ENCODE data around the gene CELSR3. TPM values are rescaled to one million over a fixed set of nuclear protein-coding genes. Genes with fewer than 3 reads are reported as not detected.

Gene CELSR3
- total RNA-seq: 1.0 and 1.1 TPM in 2 replicates

GRCh38 chr3:48662753-48663488 lies at the start of gene CELSR3:
Gene CELSR3 (minus strand): TSS chr3:48662886. CDS start chr3:48662634, 252 bp downstream.
- H3K4me3 ChIP-seq (ENCODE audit: low read depth, low read length): peak within 1 kb of the TSS; percentile 75
- no peaks in the 10 kb centered on the region for H3K36me3 ChIP-seq (ENCODE audit: control insufficient read depth, insufficient read depth, low read length)
- H3K27me3 ChIP-seq (ENCODE audit: control insufficient read depth, insufficient read depth, low read length): no peaks in the 10 kb centered on the region
- DNase-seq (ENCODE audit: low read depth): peak; percentile 80
- peak; percentile 98 for FAIRE-seq
- no peak for TF ChIP-seq CTCF (IDR thresholded peaks at IDR 0.05; ENCODE audit: insufficient read depth, low read length, severe bottlenecking)

GRCh38 chr3:48711727-48712126 lies 49.0 kb upstream of the CELSR3 start:
- DNase-seq (ENCODE audit: low read depth) (no peak), FAIRE-seq (no peak)
- Histone ChIP-seq H3K36me3 (ENCODE audit: control insufficient read depth, insufficient read depth, low read length) (peaks cover 20% of the 10 kb centered on the region), H3K27me3 (ENCODE audit: control insufficient read depth, insufficient read depth, low read length) (no peaks in the 10 kb centered on the region), H3K4me3 (ENCODE audit: low read depth, low read length) (no peak overlapping the region)
- no peak for TF ChIP-seq CTCF (IDR thresholded peaks at IDR 0.05; ENCODE audit: insufficient read depth, low read length, severe bottlenecking)

GRCh38 chr3:48709051-48709461 lies 46.4 kb upstream of the CELSR3 start:
- Histone ChIP-seq H3K27me3 (ENCODE audit: control insufficient read depth, insufficient read depth, low read length) (no peaks in the 10 kb centered on the region), H3K4me3 (ENCODE audit: low read depth, low read length) (no peak overlapping the region)
- peak; percentile 79 for FAIRE-seq

GRCh38 chr3:48708481-48708889 lies 45.8 kb upstream of the CELSR3 start:
- DNase-seq (ENCODE audit: low read depth) (peak; percentile 86), FAIRE-seq (no peak)
- H3K36me3 ChIP-seq (ENCODE audit: control insufficient read depth, insufficient read depth, low read length): peaks cover 22% of the 10 kb centered on the region
- TF ChIP-seq CTCF (IDR thresholded peaks at IDR 0.05; ENCODE audit: insufficient read depth, low read length, severe bottlenecking): no peak
- no peaks in the 10 kb centered on the region for H3K27me3 ChIP-seq (ENCODE audit: control insufficient read depth, insufficient read depth, low read length)
- H3K4me3 ChIP-seq (ENCODE audit: low read depth, low read length): no peak overlapping the region

More at GRCh38 chr3:48709051-48709461, 46.4 kb upstream of the CELSR3 start:
- DNase-seq (ENCODE audit: low read depth): peak; percentile 96
- H3K36me3 ChIP-seq (ENCODE audit: control insufficient read depth, insufficient read depth, low read length): peaks cover 22% of the 10 kb centered on the region
- no peak for TF ChIP-seq CTCF (IDR thresholded peaks at IDR 0.05; ENCODE audit: insufficient read depth, low read length, severe bottlenecking)

GRCh38 chr3:48707157-48707556 lies 44.5 kb upstream of the CELSR3 start:
- Histone ChIP-seq H3K36me3 (ENCODE audit: control insufficient read depth, insufficient read depth, low read length) (peaks cover 17% of the 10 kb centered on the region), H3K4me3 (ENCODE audit: low read depth, low read length) (no peak overlapping the region), H3K27me3 (ENCODE audit: control insufficient read depth, insufficient read depth, low read length) (no peaks in the 10 kb centered on the region)
- no peak for TF ChIP-seq CTCF (IDR thresholded peaks at IDR 0.05; ENCODE audit: insufficient read depth, low read length, severe bottlenecking)
- DNase-seq (ENCODE audit: low read depth) (no peak), FAIRE-seq (no peak)

Data from bronchial epithelial cell (primary cell).